HL-60 (cell line): ENCODE data around the gene FRAS1.

Experiments
- POLR2AphosphoS5 ChIP-seq: IDR thresholded peaks from 2 replicates; pipeline ENCODE4 v1.6.1; 2012; ENCODE audit warnings: low read depth
- TF ChIP-seq, protein P1 (sequence below): IDR thresholded peaks from 2 replicates; pipeline ENCODE4 v1.6.1; 2012; ENCODE audit warnings: low read depth; ENCODE audit not compliant: insufficient replicate concordance
- TF ChIP-seq, protein P2 (sequence below): IDR thresholded peaks from one replicate; pipeline ENCODE4 v1.5.1; 2011; ENCODE audit warnings: low read length, control low read depth, inconsistent platforms; ENCODE audit not compliant: insufficient read depth

DNA sequence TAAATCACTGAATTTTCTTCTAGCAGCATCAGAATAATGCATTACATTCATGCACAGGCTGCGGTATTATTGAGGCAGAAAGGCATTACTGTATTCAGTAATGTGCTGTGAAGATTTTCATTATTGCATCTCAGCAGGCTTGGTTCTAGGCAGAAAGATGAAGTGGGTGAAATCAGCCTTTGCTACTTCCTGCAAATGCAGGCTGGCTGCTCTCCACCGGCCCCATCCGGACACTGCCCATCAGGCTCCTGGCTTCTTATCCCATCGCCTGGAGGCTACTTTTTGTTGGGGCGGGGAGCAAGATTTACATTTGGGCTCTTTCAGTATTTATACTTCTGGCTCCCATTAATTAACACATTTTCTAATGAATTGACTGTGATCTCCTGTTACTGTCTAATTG, 117.8 kb downstream of the FRAS1 start:
- TF ChIP-seq, protein P1, sequence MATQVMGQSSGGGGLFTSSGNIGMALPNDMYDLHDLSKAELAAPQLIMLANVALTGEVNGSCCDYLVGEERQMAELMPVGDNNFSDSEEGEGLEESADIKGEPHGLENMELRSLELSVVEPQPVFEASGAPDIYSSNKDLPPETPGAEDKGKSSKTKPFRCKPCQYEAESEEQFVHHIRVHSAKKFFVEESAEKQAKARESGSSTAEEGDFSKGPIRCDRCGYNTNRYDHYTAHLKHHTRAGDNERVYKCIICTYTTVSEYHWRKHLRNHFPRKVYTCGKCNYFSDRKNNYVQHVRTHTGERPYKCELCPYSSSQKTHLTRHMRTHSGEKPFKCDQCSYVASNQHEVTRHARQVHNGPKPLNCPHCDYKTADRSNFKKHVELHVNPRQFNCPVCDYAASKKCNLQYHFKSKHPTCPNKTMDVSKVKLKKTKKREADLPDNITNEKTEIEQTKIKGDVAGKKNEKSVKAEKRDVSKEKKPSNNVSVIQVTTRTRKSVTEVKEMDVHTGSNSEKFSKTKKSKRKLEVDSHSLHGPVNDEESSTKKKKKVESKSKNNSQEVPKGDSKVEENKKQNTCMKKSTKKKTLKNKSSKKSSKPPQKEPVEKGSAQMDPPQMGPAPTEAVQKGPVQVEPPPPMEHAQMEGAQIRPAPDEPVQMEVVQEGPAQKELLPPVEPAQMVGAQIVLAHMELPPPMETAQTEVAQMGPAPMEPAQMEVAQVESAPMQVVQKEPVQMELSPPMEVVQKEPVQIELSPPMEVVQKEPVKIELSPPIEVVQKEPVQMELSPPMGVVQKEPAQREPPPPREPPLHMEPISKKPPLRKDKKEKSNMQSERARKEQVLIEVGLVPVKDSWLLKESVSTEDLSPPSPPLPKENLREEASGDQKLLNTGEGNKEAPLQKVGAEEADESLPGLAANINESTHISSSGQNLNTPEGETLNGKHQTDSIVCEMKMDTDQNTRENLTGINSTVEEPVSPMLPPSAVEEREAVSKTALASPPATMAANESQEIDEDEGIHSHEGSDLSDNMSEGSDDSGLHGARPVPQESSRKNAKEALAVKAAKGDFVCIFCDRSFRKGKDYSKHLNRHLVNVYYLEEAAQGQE: no peak
- TF ChIP-seq, protein P2, sequence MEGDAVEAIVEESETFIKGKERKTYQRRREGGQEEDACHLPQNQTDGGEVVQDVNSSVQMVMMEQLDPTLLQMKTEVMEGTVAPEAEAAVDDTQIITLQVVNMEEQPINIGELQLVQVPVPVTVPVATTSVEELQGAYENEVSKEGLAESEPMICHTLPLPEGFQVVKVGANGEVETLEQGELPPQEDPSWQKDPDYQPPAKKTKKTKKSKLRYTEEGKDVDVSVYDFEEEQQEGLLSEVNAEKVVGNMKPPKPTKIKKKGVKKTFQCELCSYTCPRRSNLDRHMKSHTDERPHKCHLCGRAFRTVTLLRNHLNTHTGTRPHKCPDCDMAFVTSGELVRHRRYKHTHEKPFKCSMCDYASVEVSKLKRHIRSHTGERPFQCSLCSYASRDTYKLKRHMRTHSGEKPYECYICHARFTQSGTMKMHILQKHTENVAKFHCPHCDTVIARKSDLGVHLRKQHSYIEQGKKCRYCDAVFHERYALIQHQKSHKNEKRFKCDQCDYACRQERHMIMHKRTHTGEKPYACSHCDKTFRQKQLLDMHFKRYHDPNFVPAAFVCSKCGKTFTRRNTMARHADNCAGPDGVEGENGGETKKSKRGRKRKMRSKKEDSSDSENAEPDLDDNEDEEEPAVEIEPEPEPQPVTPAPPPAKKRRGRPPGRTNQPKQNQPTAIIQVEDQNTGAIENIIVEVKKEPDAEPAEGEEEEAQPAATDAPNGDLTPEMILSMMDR: no peak
- TF ChIP-seq POLR2AphosphoS5: no peak
